Stimulated activated CD4-positive, alpha-beta T cell treated with anti-CD3 and anti-CD28 coated beads, Interleukin-12 subunit alpha, Interleukin-12 subunit beta, amount 100 ng/mL, for 4 hours (primary cell): Measurements from ENCODE around the gene EVL.

Experiments
- DNase-seq: peaks from one replicate; pipeline ENCODE4 v3.0.0-alpha.2; 2020

Gene EVL

DNA sequence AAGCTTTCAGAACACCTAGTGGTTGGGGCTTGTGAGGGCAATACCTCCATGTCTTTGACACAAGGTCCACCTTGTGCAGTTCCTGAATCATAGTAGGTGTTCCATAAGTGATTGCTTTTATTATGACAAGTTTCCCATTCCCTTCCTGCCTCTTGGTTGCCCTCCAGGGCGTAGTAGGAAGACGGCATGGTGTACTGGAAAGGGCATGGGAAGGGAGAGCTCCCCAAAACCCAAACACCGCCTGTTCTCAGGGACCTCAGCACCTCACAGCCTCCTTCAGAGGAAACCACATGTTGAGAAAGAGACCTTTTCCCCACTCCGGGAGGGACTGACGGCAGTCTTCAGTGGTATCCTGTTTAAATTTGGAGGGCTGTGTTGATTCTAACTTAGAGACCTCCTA is 21.1 kb downstream of the EVL start:
- no peak for DNase-seq

DNA sequence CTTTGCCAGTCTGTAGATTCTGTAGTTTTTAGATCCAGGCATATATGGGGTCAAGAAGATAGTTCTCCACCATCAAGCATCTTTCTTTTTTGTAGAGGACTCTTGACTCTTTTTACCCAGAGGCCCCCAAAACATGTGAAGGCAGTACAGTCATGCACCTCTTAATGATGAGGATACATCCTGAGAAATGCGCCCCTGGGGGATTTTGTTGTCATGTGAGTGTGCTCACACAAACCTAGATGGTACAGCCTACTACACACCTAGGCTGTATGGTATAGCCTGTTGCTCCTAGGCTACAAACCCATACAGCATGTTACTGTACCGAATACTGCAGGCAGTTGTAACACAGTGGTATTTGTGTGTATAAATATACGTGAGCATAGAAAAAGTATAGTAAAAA is 23.0 kb downstream of the EVL start:
- DNase-seq, result no peak

DNA sequence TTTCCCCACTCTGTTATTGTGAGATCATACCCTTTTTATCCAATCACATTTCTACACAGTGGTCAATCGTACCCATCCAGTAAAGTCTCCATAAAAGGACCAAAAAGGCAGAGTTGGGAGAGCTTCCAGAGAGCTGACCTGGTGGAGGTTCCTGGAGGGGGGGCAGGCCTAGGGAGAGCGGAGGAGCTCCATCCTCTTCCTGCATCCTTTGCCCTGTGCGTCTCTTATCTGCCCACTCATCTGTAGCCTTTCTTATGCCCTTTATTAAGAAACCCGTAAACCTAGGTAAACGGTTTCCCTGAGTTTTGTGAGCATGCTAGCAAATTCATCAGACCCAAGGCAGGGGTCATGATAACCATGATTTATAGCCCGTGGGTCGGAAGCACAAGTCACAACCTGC is 26.2 kb downstream of the EVL start:
- no peak for DNase-seq

DNA sequence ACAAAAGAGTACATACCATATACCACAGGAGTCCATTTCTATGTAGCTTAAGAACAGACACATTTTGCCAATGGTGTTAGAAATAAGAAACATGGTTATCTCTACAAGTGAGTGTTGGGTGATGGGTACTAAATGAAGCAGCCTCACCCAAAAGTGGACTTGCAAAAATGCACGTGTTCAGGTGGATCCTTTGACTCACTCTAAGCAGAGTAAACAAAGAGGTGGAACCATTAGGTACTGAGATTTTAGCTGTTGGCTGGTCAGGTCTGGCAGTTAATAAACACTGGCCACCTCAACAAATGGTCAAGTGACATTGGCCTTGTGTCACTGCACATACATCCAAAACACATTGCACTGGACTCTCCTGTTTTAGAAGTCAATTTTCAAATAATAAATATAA is 27.6 kb downstream of the EVL start:
- DNase-seq, result no peak

GRCh38 chr14:100093319-100093718 is 28.1 kb downstream of the EVL start:
- no peak for DNase-seq

DNA sequence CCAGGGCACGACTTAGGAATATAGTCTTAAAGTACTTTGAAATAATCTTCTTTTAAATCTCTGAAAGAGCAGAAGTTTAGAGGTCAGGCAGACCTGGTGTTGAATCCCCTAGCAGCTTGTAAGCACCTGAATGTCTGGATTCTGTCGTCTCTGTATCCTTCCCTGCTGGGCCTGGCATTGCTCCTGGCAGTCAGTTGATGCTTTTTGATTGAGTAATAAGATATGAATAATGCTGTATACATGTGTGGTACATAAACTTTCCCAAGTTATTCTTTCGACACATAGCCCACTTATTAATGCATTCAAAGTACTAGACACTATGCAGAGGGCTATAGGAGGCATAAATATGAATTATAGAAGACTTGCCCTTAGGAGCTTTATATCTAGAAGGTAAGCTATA is 31.4 kb downstream of the EVL start:
- DNase-seq, result no peak

DNA sequence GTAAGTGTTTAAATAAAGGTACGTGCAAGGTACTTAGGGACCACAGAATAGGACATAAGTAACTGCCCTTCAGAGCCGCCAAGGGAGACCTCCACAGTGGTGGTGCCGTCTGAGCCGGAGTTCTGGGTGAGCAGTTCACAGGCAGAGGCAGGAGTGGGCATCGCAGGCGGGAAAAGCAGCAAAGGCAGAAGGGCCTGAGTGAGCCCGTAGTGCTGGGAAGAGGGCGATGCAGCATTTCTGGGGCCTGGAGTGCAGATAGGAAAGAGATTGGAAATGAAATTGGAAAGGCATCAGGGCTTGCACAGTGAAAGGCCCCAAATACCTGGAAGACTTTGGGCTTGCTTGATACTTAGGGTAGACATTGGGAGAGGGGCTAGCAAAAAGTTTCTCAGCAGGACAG is 32.9 kb downstream of the EVL start:
- DNase-seq, result no peak

- DNase-seq, result no peak
Measured at GRCh38 chr14:100100032-100100703, 34.9 kb downstream of the EVL start.

DNA sequence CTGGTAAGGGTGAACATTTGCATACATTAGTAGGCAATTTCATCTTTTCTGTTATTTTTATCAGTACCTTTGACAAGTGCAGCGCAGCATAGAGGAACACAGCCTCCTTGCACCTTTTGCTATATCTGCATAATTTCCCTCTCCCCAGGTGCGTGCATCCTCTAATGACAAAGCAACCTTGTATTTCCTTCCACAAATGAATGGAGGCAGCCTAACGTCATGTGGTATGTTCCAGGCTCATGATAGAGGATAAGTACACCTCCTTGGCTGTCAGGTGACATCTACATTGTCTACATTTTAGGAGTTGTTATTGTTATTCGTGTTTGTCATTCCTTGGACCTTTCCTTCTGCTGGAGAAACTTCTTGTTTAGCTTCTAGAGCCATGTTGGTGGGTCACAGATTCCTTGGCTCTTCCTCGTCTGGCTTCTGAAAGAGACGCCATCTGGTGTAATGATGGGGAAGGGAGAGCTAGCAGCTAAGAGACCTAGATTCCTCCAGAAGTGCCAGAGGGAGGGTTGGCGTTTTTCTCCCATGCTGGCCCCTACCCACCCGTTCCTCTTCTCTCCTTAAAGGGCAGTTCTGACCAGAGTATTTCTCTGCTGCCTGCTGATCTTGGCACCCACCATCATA is 37.0 kb downstream of the EVL start:
- no peak for DNase-seq

DNA sequence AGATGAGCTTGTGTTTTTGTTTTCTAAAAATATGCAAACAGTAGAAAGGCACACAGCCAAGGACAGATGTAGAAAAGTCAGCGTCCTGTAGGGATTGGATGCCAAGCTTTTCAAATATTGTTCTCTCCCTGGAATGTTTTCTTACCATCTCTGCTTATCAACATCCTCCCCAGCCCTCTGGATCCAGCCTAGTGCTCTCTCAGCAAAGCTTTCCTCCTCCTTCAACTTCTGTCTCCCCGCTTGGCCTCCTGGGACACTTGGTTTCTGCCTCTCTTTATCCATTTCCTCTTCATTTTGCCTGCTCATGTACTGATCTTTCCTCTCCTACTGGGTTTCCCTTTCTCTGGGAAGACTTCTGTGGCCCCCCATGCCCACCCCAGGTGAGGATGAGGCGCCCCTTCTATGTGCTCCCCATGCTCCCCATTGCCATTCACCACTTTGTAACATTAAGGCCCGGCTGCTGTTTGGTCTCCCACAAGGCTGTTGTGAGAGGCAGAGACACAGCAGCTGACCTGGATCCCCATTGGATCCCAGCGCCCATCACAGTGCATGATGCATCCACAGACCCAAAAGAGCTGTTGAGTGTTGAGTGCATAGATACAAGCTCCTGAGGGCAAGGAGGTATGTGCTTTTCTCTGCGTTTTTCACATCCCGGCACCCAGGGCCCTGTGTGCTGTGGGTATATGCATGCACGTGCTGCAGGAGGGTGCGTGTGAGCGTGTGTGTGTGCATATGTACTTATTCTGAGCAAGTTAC is 38.2 kb downstream of the EVL start:
- no peak for DNase-seq

GRCh38 chr14:100104006-100104352 is 38.8 kb downstream of the EVL start:
- no peak for DNase-seq

DNA sequence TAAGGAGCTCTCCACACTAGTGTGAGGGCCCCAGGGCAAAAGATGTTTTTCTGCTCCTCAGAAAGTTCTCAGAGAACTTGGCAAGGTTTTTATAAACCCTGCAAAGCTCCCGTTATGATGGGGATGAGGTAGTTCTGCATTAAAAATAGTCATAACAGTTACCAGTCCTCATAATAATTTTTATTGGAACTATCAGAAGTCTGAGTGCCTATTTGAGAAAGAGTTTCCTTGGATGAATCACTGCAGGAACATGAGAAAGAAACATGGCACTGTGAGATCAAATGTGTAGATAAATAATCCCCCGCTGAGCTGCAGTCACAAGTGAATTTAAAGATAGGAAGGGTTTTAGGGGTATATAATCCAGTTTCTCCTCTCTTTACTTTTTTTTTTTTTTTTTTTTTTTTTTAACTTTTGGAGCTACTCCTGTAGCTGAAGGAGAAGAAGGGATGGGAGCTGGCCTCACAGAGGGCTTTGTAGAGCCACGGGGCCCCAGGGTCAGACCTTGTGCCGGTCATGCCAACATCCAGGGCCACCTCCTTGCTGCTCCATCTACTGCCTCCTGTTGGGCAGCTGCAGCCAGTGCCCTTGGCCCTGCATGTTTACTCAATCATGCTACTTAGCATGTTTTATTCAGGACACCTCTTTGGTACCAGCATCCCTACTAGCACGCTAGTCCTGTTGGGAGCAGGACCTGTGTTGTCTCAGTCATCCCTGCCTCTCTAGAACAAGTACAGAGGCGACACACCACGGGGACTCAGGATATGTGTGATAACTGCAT is 39.5 kb downstream of the EVL start:
- DNase-seq, result no peak

- no peak for DNase-seq
Measured at GRCh38 chr14:100105357-100106169, 40.3 kb downstream of the EVL start.

DNA sequence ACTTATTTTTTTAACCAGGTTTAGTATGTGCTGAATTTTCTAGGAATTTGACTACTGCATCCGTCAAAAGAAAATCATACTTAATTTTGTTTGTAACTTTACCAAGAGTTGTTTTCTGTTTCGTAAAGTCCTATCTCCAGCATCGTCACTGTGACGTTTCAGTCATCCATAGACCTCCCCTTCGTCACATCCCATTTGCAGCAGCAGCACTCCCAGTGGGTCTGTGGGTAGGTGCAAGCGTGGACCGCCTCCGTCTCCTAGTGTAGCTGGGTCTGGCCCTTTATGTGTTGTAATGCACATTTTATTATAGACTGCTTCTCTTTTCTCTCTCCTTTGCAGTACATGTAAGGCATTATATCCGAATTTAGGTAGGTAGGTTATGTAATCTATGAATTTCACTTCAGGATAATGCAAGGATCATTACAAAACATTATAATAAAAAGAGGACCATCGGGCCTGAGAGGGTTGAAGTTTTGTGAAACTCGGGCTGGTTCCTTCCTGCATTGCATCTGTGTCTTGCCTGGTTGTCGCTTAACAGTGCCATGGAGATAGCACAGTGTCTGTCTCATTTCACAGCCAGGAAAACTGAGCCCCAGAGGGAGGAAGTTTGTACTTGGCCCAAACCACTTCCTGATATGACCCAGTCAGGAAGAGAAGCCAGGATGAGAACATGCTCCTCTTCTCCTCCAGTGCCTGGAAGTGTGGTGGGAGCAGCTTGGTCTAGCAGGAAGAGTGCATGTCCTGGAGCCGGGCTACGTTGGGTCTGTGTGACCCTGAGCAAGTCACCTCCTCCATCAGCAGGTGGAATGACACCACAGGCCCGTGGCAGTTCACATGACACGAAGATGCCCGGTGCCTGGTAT is 41.3 kb downstream of the EVL start:
- DNase-seq, result no peak

DNA sequence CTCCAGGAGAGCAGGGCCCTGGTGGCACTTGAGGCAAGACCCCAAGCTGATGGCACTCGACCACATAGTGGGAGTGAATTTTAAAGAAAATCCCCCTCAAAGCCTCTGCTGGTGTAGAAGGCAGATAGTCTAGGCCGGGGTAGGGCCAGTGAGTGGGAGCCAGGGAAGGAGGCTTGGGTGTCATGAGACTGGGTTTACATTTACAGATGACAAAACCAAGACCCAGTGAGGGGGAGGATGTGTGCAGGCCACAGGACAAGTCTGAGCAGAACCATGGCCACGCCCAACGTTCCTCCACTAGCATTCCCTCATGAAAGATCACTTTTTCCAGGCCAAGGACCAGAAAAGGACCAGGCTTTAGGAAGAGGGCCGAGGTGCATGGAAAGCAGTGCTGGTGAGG is 42.0 kb downstream of the EVL start:
- DNase-seq, result no peak

DNA sequence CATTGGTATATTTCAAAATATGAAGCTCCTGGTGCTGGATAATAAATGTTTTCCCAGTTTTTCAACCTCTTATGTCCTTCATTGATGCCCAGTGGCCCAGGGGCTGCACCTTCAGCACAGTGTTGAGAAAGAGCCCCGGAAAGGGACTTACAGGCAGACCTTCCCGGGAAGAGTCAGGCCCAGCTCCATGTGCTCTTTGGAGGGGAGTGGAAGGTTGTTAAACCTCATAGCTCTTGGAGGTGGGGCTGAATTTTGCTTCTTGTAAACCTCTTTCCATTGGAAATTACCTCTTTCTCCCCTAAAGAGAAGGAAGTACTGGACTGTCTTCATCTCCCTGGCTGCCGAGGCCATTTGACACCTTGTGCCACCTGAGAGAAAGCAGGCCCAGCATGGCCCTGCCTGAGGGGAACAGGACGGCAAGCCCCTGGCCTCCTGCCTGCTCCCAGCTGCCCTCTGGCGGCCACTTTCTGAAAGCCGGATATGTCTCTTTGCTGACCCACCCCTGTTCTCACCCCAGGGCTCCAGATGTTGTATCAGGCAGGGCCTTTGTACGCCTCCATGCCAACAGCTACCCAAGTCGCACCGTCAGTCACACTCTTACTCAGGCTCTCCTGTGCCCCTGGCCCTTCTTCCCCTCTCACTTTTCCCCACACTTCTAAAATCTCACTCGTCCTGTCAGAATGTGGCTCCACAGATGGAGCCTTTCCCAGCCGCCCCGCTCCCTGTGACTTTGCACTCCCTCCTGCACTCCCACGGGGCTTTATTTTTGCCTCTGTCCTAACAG is 43.0 kb downstream of the EVL start:
- DNase-seq, result peak; percentile 90

GRCh38 chr14:100108840-100109593 is 43.8 kb downstream of the EVL start:
- DNase-seq, result no peak

DNA sequence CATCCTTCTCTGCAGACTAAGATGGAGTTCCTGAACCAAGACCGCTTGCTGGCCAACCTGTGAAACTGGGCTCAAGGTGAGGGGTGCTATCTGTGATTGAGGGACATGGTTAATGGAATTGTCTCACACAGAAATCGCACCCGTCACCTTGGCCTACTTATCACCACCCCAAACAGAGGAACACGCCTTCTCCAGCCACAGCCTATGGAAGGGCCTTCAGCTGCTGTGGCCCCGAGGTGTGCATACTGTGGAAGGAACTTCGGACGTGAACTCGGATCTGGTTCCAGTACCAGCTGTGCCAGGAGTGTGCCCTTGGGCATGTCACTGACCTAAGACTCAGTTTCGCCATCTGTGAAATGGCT is 44.4 kb downstream of the EVL start:
- no peak for DNase-seq

DNA sequence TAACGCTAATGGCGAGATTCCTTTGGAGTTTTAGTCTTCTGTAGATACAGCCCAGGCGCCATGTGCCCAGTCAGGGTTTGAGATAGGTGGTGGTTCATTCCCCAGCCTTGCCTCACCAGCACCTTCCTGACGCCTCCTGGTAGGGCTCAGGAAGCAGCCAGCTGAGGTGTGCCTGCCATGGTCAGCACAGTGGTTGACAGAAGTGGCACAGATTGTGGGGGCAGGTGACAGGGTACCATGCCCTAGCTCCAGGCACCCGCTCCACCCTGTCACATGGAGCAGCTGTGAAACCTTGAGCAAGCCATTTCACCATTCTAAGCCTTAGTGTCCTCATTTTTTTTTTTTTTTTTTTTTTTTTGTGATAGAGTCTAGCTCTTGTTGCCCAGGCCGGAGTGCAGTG is 45.6 kb downstream of the EVL start:
- no peak for DNase-seq
